Upper lobe of right lung (tissue), 1 donor: ENCODE measurements around the gene EGFL7. TPM values are rescaled to one million over a fixed set of nuclear protein-coding genes. Genes with fewer than 3 reads are reported as not detected.
A peak's percentile ranks its signal among the peaks of the same experiment; 100 is the strongest.

Source experiments
- ATAC-seq: fragments of 200-7000 bp; cut with Tn5 transposase; one replicate; pipeline ENCODE4 v1.9.1; 2020; ENCODE audit warnings: mild to moderate bottlenecking, moderate library complexity
- DNase-seq: peaks from one replicate; pipeline ENCODE4 v3.0.0-alpha.2; 2020
- H3K27ac ChIP-seq: fragments of 200-600 bp; one replicate; pipeline ENCODE4 v1.8.0; 2022
- H3K27me3 ChIP-seq: fragments of 200-600 bp; one replicate; pipeline ENCODE4 v1.8.0; 2022; ENCODE audit warnings: mild to moderate bottlenecking
- H3K36me3 ChIP-seq: fragments of 200-600 bp; one replicate; pipeline ENCODE4 v1.8.0; 2022
- H3K4me1 ChIP-seq: fragments of 200-600 bp; one replicate; pipeline ENCODE4 v1.8.0; 2022
- H3K4me3 ChIP-seq: fragments of 200-600 bp; one replicate; pipeline ENCODE4 v1.8.0; 2022; ENCODE audit warnings: mild to moderate bottlenecking
- H3K9me3 ChIP-seq: fragments of 200-600 bp; one replicate; pipeline ENCODE4 v1.8.0; 2022
- intact Hi-C: fragments of 100-400 bp; cut with DNase I; formaldehyde crosslinking; loops from one replicate; pipeline ENCODE4 v1.11.0; 2022
- total RNA-seq: library from RNA; stranded (reverse); fragmentation: NEBNext Ultra II Directional; extraction: Animal tissue kit (Norgen Biotek cat#: 25700); gene quantifications from one replicate; pipeline ENCODE4 v1.2.1, GENCODE V29; 2021
- TF ChIP-seq, protein P1 (sequence below): fragments of 200-600 bp; IDR thresholded peaks from one replicate; pipeline ENCODE4 v1.8.0; 2022; ENCODE audit warnings: antibody characterized with exemption
- donor health status: DM: no; HTN: yes; CAD: no; lungs with severe emphysema.

The EGFL7 gene
- total RNA-seq, 1 donor from 2014 or later = 302 TPM

- DNase-seq (peak; percentile 94), ATAC-seq (peak; percentile 87)
- Histone ChIP-seq H3K27me3 (no peaks in the 10 kb centered on the region), H3K36me3 (no peaks in the 10 kb centered on the region), H3K4me1 (peaks cover 36% of the 10 kb centered on the region), H3K27ac (peak within 1 kb of the TSS; percentile 92), H3K4me3 (peak within 1 kb of the TSS; percentile 93), H3K9me3 (no peaks in the 10 kb centered on the region)
- intact Hi-C loops = no loop called here
- TF ChIP-seq, protein P1, sequence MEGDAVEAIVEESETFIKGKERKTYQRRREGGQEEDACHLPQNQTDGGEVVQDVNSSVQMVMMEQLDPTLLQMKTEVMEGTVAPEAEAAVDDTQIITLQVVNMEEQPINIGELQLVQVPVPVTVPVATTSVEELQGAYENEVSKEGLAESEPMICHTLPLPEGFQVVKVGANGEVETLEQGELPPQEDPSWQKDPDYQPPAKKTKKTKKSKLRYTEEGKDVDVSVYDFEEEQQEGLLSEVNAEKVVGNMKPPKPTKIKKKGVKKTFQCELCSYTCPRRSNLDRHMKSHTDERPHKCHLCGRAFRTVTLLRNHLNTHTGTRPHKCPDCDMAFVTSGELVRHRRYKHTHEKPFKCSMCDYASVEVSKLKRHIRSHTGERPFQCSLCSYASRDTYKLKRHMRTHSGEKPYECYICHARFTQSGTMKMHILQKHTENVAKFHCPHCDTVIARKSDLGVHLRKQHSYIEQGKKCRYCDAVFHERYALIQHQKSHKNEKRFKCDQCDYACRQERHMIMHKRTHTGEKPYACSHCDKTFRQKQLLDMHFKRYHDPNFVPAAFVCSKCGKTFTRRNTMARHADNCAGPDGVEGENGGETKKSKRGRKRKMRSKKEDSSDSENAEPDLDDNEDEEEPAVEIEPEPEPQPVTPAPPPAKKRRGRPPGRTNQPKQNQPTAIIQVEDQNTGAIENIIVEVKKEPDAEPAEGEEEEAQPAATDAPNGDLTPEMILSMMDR = no peak
Measured at GRCh38 chr9:136686794-136687711, 24.3 kb downstream of the EGFL7 start, which contains the start of gene AGPAT2. Gene AGPAT2 (minus strand): TSS chr9:136687457. CDS start chr9:136687357, 100 bp downstream.

- H3K9me3 ChIP-seq = no peaks in the 10 kb centered on the region
- no peaks in the 10 kb centered on the region for H3K36me3 ChIP-seq
- peak overlapping the region; percentile 74 for H3K27ac ChIP-seq
- H3K4me1 ChIP-seq = peaks cover 36% of the 10 kb centered on the region
- DNase-seq (peak; percentile 84), ATAC-seq (peak; percentile 2)
- H3K4me3 ChIP-seq = peak overlapping the region; percentile 93
- intact Hi-C loops = no loop called here
- H3K27me3 ChIP-seq = no peaks in the 10 kb centered on the region
- TF ChIP-seq, protein P1 = no peak
Measured at GRCh38 chr9:136687721-136688223, 25.1 kb downstream of the EGFL7 start.

GRCh38 chr9:136688274-136689107 is 25.8 kb downstream of the EGFL7 start:
- ATAC-seq (no peak), DNase-seq (peak; percentile 67)
- no peaks in the 10 kb centered on the region for H3K9me3 ChIP-seq
- H3K27me3 ChIP-seq = no peaks in the 10 kb centered on the region
- intact Hi-C loops = no loop called here
- peak overlapping the region; percentile 93 for H3K4me3 ChIP-seq
- no peaks in the 10 kb centered on the region for H3K36me3 ChIP-seq
- TF ChIP-seq, protein P1 = no peak
- peaks cover 41% of the 10 kb centered on the region for H3K4me1 ChIP-seq
- H3K27ac ChIP-seq = no peak overlapping the region

- H3K27me3 ChIP-seq = no peaks in the 10 kb centered on the region
- TF ChIP-seq, protein P1 = no peak
- H3K9me3 ChIP-seq = no peaks in the 10 kb centered on the region
- no peak for ATAC-seq
- no peaks in the 10 kb centered on the region for H3K36me3 ChIP-seq
- H3K4me3 ChIP-seq = no peak overlapping the region
- H3K27ac ChIP-seq = peak overlapping the region; percentile 47
- no peak for DNase-seq
- peaks cover 47% of the 10 kb centered on the region for H3K4me1 ChIP-seq
- intact Hi-C loops = no loop called here
Measured at GRCh38 chr9:136689108-136689460, 26.4 kb downstream of the EGFL7 start.

GRCh38 chr9:136690104-136690805 is 27.5 kb downstream of the EGFL7 start:
- Histone ChIP-seq H3K4me3 (no peak overlapping the region), H3K27me3 (no peaks in the 10 kb centered on the region), H3K9me3 (no peaks in the 10 kb centered on the region), H3K36me3 (no peaks in the 10 kb centered on the region), H3K27ac (peak overlapping the region; percentile 47), H3K4me1 (peaks cover 47% of the 10 kb centered on the region)
- peak; percentile 74 for DNase-seq
- intact Hi-C loops = no loop called here
- no peak for ATAC-seq
- TF ChIP-seq, protein P1 = no peak
